OCI-LY7 (cell line): ENCODE data around the gene TJAP1.

Experiments used
- CTCF ChIP-seq: fragments of 200-600 bp; sonication (generic); conservative IDR thresholded peaks from 2 replicates; pipeline ENCODE4 v1.5.1; 2014; ENCODE audit warnings: mild to moderate bottlenecking, antibody characterized with exemption, low read length, moderate library complexity, mixed read lengths
- EZH2phosphoT487 ChIP-seq: fragments of 200-600 bp; sonication (generic); IDR thresholded peaks from 2 replicates; pipeline ENCODE4 v1.6.1; 2018; ENCODE audit warnings: low read depth, borderline replicate concordance, mild to moderate bottlenecking, mixed run types, antibody characterized with exemption, low read length, moderate library complexity, mixed read lengths

GRCh38 chr6:43481075-43481474 is 3.7 kb downstream of the TJAP1 start:
- TF ChIP-seq CTCF (no peak), EZH2phosphoT487 (no peak)
